Measurements from ENCODE around the gene EPHA1.

EPHA1 gene

GRCh38 chr7:143399151-143399550 is 9.5 kb downstream of the EPHA1 start:
- ATAC-seq (ENCODE audit: low read depth) (no peak), DNase-seq (ENCODE audit: low spot score) (no peak)
- H3K9me3 ChIP-seq (ENCODE audit: severe bottlenecking): no peaks in the 10 kb centered on the region
- TF ChIP-seq CTCF (IDR thresholded peaks at IDR 0.05; ENCODE audit: poor library complexity, severe bottlenecking): no peak
- no peaks in the 10 kb centered on the region for H3K4me1 ChIP-seq (ENCODE audit: insufficient read depth, poor library complexity, severe bottlenecking)
- H3K4me3 ChIP-seq (ENCODE audit: severe bottlenecking): no peak overlapping the region
- H3K27me3 ChIP-seq (ENCODE audit: insufficient read depth, poor library complexity, severe bottlenecking): no peaks in the 10 kb centered on the region
- H3K36me3 ChIP-seq (ENCODE audit: low read depth): peaks cover 65% of the 10 kb centered on the region
- no peak overlapping the region for H3K27ac ChIP-seq (ENCODE audit: poor library complexity, severe bottlenecking)

GRCh38 chr7:143398616-143399015 is 10.0 kb downstream of the EPHA1 start:
- no peak for DNase-seq (ENCODE audit: low spot score)
- H3K4me3 ChIP-seq (ENCODE audit: severe bottlenecking): no peak overlapping the region
- H3K27ac ChIP-seq (ENCODE audit: poor library complexity, severe bottlenecking): no peak overlapping the region
- TF ChIP-seq CTCF (IDR thresholded peaks at IDR 0.05; ENCODE audit: poor library complexity, severe bottlenecking): no peak
- no peaks in the 10 kb centered on the region for H3K27me3 ChIP-seq (ENCODE audit: insufficient read depth, poor library complexity, severe bottlenecking)
- H3K9me3 ChIP-seq (ENCODE audit: severe bottlenecking): no peaks in the 10 kb centered on the region
- peaks cover 68% of the 10 kb centered on the region for H3K36me3 ChIP-seq (ENCODE audit: low read depth)
- ATAC-seq (ENCODE audit: low read depth): no peak
- H3K4me1 ChIP-seq (ENCODE audit: insufficient read depth, poor library complexity, severe bottlenecking): no peaks in the 10 kb centered on the region

DNA sequence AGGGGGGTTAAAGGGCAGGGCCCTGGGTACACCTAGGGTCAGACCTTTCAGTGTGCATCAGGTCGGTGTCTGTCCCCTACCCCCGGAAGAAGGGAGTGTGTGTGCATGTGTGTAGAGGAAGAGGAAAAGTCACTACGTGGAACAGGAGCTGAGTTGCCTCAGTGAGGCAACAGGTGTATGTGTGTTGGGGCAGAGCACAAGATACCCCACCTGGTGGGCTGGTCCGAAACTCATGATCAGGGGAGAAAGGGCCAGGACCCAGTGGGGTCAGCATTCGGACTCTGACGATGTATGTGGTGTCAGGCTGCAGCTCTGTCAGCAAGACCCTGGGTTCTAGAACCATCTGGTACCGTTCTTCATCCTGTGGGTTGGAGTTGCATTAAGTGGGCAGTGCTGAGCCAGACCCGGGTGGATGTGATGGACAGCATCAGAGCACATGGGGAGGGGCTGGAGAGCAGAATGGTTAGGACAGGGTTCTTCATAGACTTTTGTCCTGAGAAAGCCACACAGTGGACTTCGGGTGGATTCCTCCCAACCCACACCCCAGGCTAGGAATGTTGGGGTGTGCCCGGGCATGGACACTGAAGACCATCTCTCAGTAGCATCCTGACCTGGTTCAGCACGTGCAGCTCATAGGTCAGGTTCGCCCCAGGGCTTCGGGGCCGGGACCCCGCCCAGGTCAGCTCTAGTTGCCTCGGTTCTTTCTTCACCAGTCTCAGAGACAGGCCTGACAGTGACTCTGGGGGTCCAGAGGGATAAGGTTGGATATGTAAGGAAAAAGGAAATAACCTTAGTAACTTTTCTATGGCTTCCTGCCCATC is 10.7 kb downstream of the EPHA1 start:
- Histone ChIP-seq H3K27ac (ENCODE audit: poor library complexity, severe bottlenecking) (no peak overlapping the region), H3K36me3 (ENCODE audit: low read depth) (peaks cover 72% of the 10 kb centered on the region), H3K27me3 (ENCODE audit: insufficient read depth, poor library complexity, severe bottlenecking) (no peaks in the 10 kb centered on the region), H3K4me3 (ENCODE audit: severe bottlenecking) (no peak overlapping the region), H3K9me3 (ENCODE audit: severe bottlenecking) (no peaks in the 10 kb centered on the region), H3K4me1 (ENCODE audit: insufficient read depth, poor library complexity, severe bottlenecking) (no peaks in the 10 kb centered on the region)
- TF ChIP-seq CTCF (IDR thresholded peaks at IDR 0.05; ENCODE audit: poor library complexity, severe bottlenecking): no peak
- DNase-seq (ENCODE audit: low spot score) (no peak), ATAC-seq (ENCODE audit: low read depth) (no peak)

GRCh38 chr7:143396625-143397556 is 11.8 kb downstream of the EPHA1 start:
- no peaks in the 10 kb centered on the region for H3K4me1 ChIP-seq (ENCODE audit: insufficient read depth, poor library complexity, severe bottlenecking)
- TF ChIP-seq CTCF (IDR thresholded peaks at IDR 0.05; ENCODE audit: poor library complexity, severe bottlenecking): no peak
- no peaks in the 10 kb centered on the region for H3K9me3 ChIP-seq (ENCODE audit: severe bottlenecking)
- no peak for ATAC-seq (ENCODE audit: low read depth)
- no peaks in the 10 kb centered on the region for H3K27me3 ChIP-seq (ENCODE audit: insufficient read depth, poor library complexity, severe bottlenecking)
- no peak overlapping the region for H3K4me3 ChIP-seq (ENCODE audit: severe bottlenecking)
- H3K27ac ChIP-seq (ENCODE audit: poor library complexity, severe bottlenecking): no peak overlapping the region
- no peak for DNase-seq (ENCODE audit: low spot score)
- H3K36me3 ChIP-seq (ENCODE audit: low read depth): peaks cover 82% of the 10 kb centered on the region

Data from RWPE2 (cell line).